ENCODE measurements around the gene CATSPERB. TPM values are rescaled to one million over a fixed set of nuclear protein-coding genes. Genes with fewer than 3 reads are reported as not detected.
"Not testable (repeated sequence)": the region's sequence is repeated elsewhere in the genome, so short reads cannot be mapped to it uniquely, and the experiment has no call there.

CATSPERB gene
- total RNA-seq, 2 donors from 2014 or later, result 2.2 to 2.9 TPM

DNA sequence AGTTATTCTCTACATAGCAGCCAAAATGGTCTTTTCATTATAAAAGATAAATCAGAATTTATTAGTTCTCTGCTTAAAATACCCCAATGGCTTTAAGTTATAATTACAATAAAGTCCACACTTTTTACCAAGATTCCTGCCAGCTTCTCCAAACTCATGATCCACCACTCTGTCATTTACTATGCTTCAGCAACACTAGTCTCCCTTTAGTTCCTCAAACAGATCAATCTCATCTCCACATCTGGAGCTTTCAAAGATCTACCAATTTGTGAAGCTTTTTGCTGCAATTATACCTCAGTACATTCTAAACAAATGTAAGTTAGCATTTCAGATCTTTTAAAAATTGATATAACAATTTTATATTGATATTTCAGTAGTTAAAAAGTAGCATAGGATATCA is 24.9 kb downstream of the CATSPERB start:
- H3K36me3 ChIP-seq, result no peaks in the 10 kb centered on the region
- TF ChIP-seq, protein P1, sequence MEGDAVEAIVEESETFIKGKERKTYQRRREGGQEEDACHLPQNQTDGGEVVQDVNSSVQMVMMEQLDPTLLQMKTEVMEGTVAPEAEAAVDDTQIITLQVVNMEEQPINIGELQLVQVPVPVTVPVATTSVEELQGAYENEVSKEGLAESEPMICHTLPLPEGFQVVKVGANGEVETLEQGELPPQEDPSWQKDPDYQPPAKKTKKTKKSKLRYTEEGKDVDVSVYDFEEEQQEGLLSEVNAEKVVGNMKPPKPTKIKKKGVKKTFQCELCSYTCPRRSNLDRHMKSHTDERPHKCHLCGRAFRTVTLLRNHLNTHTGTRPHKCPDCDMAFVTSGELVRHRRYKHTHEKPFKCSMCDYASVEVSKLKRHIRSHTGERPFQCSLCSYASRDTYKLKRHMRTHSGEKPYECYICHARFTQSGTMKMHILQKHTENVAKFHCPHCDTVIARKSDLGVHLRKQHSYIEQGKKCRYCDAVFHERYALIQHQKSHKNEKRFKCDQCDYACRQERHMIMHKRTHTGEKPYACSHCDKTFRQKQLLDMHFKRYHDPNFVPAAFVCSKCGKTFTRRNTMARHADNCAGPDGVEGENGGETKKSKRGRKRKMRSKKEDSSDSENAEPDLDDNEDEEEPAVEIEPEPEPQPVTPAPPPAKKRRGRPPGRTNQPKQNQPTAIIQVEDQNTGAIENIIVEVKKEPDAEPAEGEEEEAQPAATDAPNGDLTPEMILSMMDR (IDR thresholded peaks at IDR 0.05), result no peak
- H3K4me1 ChIP-seq, result no peaks in the 10 kb centered on the region
- intact Hi-C loops (cut with DNase I), result no loop called here
- no peak overlapping the region for H3K4me3 ChIP-seq
- no peak overlapping the region for H3K9ac ChIP-seq (ENCODE audit: low read depth in 2 of 2, low read length in 2 of 2)
- no peaks in the 10 kb centered on the region for H3K9me3 ChIP-seq
- H3K27me3 ChIP-seq, result no peaks in the 10 kb centered on the region
- DNase-seq, result no peak
- no peak overlapping the region for H3K27ac ChIP-seq

DNA sequence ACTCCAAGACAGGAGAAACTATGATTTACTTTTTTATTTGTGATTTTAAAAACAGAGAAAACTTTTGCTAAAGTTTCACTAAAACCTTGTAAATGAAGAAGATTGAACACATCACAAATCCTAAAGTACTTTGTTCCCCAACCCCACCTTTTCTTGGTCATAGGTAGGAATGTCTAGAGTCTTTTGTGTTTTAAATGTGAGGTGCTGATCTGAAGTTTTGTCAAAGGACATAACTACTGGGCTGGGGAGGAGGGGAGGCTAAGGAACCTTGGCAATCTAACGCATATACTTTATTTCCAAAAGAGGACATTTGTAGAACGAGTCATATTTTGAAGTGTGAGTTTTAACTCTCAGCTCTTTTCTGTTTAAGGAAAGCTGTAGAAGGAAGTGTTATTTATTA is 37.2 kb downstream of the CATSPERB start:
- intact Hi-C loops (cut with DNase I), result no loop called here
- Histone ChIP-seq H3K27ac (no peak overlapping the region), H3K4me3 (no peak overlapping the region), H3K27me3 (no peaks in the 10 kb centered on the region), H3K9me3 (no peaks in the 10 kb centered on the region), H3K9ac (ENCODE audit: low read depth in 2 of 2, low read length in 2 of 2) (no peak overlapping the region), H3K36me3 (no peaks in the 10 kb centered on the region), H3K4me1 (no peaks in the 10 kb centered on the region)
- TF ChIP-seq, protein P1 (IDR thresholded peaks at IDR 0.05), result no peak
- no peak for DNase-seq

- DNase-seq, result peak; percentile 36
These were observed 38.5 kb downstream of the CATSPERB start for GRCh38 chr14:91693346-91693745.

GRCh38 chr14:91692075-91692474 is 39.8 kb downstream of the CATSPERB start:
- no peaks in the 10 kb centered on the region for H3K27me3 ChIP-seq
- H3K36me3 ChIP-seq, result no peaks in the 10 kb centered on the region
- no peak for DNase-seq
- no peak overlapping the region for H3K27ac ChIP-seq
- H3K4me1 ChIP-seq, result no peaks in the 10 kb centered on the region
- intact Hi-C loops (cut with DNase I), result no loop called here
- no peaks in the 10 kb centered on the region for H3K9me3 ChIP-seq
- no peak overlapping the region for H3K4me3 ChIP-seq
- TF ChIP-seq, protein P1 (IDR thresholded peaks at IDR 0.05), result no peak
- no peak overlapping the region for H3K9ac ChIP-seq (ENCODE audit: low read depth in 2 of 2, low read length in 2 of 2)

More at GRCh38 chr14:91693346-91693745, 38.5 kb downstream of the CATSPERB start:
- Histone ChIP-seq H3K4me1 (no peaks in the 10 kb centered on the region), H3K36me3 (no peaks in the 10 kb centered on the region), H3K9me3 (no peaks in the 10 kb centered on the region), H3K27me3 (no peaks in the 10 kb centered on the region), H3K4me3 (no peak overlapping the region), H3K9ac (ENCODE audit: low read depth in 2 of 2, low read length in 2 of 2) (no peak overlapping the region), H3K27ac (no peak overlapping the region)
- TF ChIP-seq, protein P1 (IDR thresholded peaks at IDR 0.05), result no peak
- intact Hi-C loops (cut with DNase I), result no loop called here

DNA sequence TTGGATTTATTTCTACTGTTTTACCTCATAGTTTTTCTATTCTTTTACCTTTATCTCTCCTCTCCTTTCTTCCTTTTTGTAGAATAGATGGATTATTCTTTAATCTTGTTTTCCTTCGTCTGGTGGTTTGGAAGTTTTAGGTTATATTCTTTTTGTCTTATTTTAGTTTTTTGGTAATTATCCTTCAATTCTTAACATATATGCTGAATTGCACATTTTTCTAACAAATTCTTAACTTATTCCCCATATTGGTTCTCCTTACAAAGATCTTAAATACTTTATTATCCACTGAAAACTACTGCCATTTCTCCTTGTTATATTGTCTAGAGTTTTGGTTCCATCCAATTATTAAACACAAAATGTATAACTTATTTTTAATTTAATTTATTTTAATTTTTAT is 42.3 kb downstream of the CATSPERB start:
- H3K9me3 ChIP-seq, result no peaks in the 10 kb centered on the region
- no peak overlapping the region for H3K27ac ChIP-seq
- no peaks in the 10 kb centered on the region for H3K4me1 ChIP-seq
- TF ChIP-seq, protein P1 (IDR thresholded peaks at IDR 0.05), result no peak
- H3K27me3 ChIP-seq, result no peaks in the 10 kb centered on the region
- no peak for DNase-seq
- H3K36me3 ChIP-seq, result no peaks in the 10 kb centered on the region
- no peak overlapping the region for H3K9ac ChIP-seq (ENCODE audit: low read depth in 2 of 2, low read length in 2 of 2)
- intact Hi-C loops (cut with DNase I), result no loop called here
- no peak overlapping the region for H3K4me3 ChIP-seq

GRCh38 chr14:91687436-91687835 is 44.5 kb downstream of the CATSPERB start:
- intact Hi-C loops (cut with DNase I); H3K27me3 ChIP-seq; H3K4me3 ChIP-seq; H3K9me3 ChIP-seq; H3K36me3 ChIP-seq; H3K9ac ChIP-seq (ENCODE audit: low read depth in 2 of 2, low read length in 2 of 2); DNase-seq; H3K27ac ChIP-seq; H3K4me1 ChIP-seq: not testable (repeated sequence)

Measured in colonic mucosa (tissue), 4 donors.